Natural killer cell (primary cell): ENCODE results near the gene INPP4A. TPM values are rescaled to one million over a fixed set of nuclear protein-coding genes. Genes with fewer than 3 reads are reported as not detected.

Experiments
- ATAC-seq, 3 donors: fragments of 150-1000 bp in 2 of 3; fragments of 200-7000 bp in 1 of 3; cut with Tn5 transposase; 1 replicate in 1 of 3; 2 replicates in 2 of 3; pipeline ENCODE4 v1.10.0; 2021; ENCODE audit warnings: mild to moderate bottlenecking in 2 of 3, moderate library complexity in 2 of 3
- DNase-seq, 2 donors: peaks; one replicate each; pipeline versions ENCODE4 v3.0.0 to v3.0.0-alpha.2; 2013 to 2021; ENCODE audit warnings: mixed read lengths in 1 of 2
- H3K27ac ChIP-seq: one replicate; pipeline ENCODE4 v1.5.1; 2013; ENCODE audit warnings: mild to moderate bottlenecking, low read length
- H3K27me3 ChIP-seq: one replicate; pipeline ENCODE4 v1.6.1; 2013; ENCODE audit warnings: low read length; ENCODE audit not compliant: control insufficient read depth, insufficient read depth
- H3K36me3 ChIP-seq: one replicate; pipeline ENCODE4 v1.6.1; 2013; ENCODE audit warnings: low read length; ENCODE audit not compliant: control insufficient read depth, insufficient read depth
- H3K4me1 ChIP-seq: one replicate; pipeline ENCODE4 v1.6.1; 2013; ENCODE audit warnings: low read length; ENCODE audit not compliant: control insufficient read depth, insufficient read depth
- H3K4me3 ChIP-seq: one replicate; pipeline ENCODE4 v1.5.1; 2013; ENCODE audit warnings: low read length
- H3K9me3 ChIP-seq: one replicate; pipeline ENCODE4 v1.6.1; 2013; ENCODE audit warnings: low read length; ENCODE audit not compliant: control insufficient read depth, insufficient read depth
- H3K27ac Mint-ChIP-seq, 2 donors: one replicate each; pipeline ENCODE4 v1.8.0; 2022; ENCODE audit warnings: mild to moderate bottlenecking in 2 of 2, mixed read lengths in 2 of 2, moderate library complexity in 1 of 2
- H3K27me3 Mint-ChIP-seq, 2 donors: one replicate each; pipeline ENCODE4 v1.8.0; 2022; ENCODE audit warnings: low read depth in 2 of 2, mixed read lengths in 2 of 2
- H3K36me3 Mint-ChIP-seq: one replicate; pipeline ENCODE4 v1.8.0; 2022; ENCODE audit warnings: mixed read lengths
- H3K4me1 Mint-ChIP-seq, 2 donors: one replicate each; pipeline ENCODE4 v1.8.0; 2022; ENCODE audit warnings: mixed read lengths in 2 of 2
- H3K4me3 Mint-ChIP-seq: one replicate; pipeline ENCODE4 v1.8.0; 2022; ENCODE audit warnings: mild to moderate bottlenecking, moderate library complexity, mixed read lengths
- H3K9me3 Mint-ChIP-seq, 2 donors: one replicate each; pipeline ENCODE4 v1.8.0; 2022; ENCODE audit warnings: mixed read lengths in 2 of 2
- WGBS: methylation state at CpG from one replicate; pipeline ENCODE4 v1.1.7; 2013; ENCODE audit warnings: missing lambda C conversion rate; ENCODE audit not compliant: insufficient coverage; 5-methylcytosine and 5-hydroxymethylcytosine counted together
- intact Hi-C: fragments of 100-400 bp; cut with micrococcal nuclease; formaldehyde crosslinking; loops from one replicate; pipeline ENCODE4 v1.14.2; 2022
- total RNA-seq, 4 donors: library from RNA; stranded (reverse); fragments of 120-200 nt in 1 of 4; gene quantifications; one replicate each; pipeline versions ENCODE4 v1.2.3 to v1.2.4, GENCODE V29; 2013 to 2022
- TF ChIP-seq, protein P1 (sequence below): fragments of 200-600 bp; IDR thresholded peaks from one replicate; pipeline ENCODE4 v1.8.0; 2022; ENCODE audit warnings: antibody characterized with exemption

The INPP4A gene
- total RNA-seq, 3 donors from 2014 or later (not counting 1 experiment from before 2014, with no cell fraction given), result 192 to 243 (median 225) TPM

- WGBS, result 88% methylated on average over 11 of the region's 11 CpGs
- Histone ChIP-seq H3K9me3 (no peaks in the 10 kb centered on the region), H3K36me3 (peaks cover 83% of the 10 kb centered on the region), H3K27ac (no peak overlapping the region), H3K4me3 (no peak overlapping the region), H3K4me1 (no peaks in the 10 kb centered on the region), H3K27me3 (no peaks in the 10 kb centered on the region)
- TF ChIP-seq, protein P1, sequence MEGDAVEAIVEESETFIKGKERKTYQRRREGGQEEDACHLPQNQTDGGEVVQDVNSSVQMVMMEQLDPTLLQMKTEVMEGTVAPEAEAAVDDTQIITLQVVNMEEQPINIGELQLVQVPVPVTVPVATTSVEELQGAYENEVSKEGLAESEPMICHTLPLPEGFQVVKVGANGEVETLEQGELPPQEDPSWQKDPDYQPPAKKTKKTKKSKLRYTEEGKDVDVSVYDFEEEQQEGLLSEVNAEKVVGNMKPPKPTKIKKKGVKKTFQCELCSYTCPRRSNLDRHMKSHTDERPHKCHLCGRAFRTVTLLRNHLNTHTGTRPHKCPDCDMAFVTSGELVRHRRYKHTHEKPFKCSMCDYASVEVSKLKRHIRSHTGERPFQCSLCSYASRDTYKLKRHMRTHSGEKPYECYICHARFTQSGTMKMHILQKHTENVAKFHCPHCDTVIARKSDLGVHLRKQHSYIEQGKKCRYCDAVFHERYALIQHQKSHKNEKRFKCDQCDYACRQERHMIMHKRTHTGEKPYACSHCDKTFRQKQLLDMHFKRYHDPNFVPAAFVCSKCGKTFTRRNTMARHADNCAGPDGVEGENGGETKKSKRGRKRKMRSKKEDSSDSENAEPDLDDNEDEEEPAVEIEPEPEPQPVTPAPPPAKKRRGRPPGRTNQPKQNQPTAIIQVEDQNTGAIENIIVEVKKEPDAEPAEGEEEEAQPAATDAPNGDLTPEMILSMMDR, result no peak
- H3K4me1 Mint-ChIP-seq, result peaks cover 17 to 19% of the 10 kb centered on the region in 2 donors
- peak overlapping the region in 1 of 2 donors; percentile 21 for H3K27ac Mint-ChIP-seq
- peaks cover 31% of the 10 kb centered on the region for H3K36me3 Mint-ChIP-seq
- no peaks in the 10 kb centered on the region for H3K27me3 Mint-ChIP-seq
- no peaks in the 10 kb centered on the region for H3K9me3 Mint-ChIP-seq
- ATAC-seq, result no peak
- intact Hi-C loops, result no loop called here
- no peak overlapping the region for H3K4me3 Mint-ChIP-seq
- no peak for DNase-seq
Measured at GRCh38 chr2:98538280-98539041, 93.8 kb downstream of the INPP4A start.

- Mint-ChIP-seq H3K4me1 (peaks cover 15 to 16% of the 10 kb centered on the region in 2 donors), H3K36me3 (peaks cover 38% of the 10 kb centered on the region), H3K27ac (peak overlapping the region in 1 of 2 donors; percentile 21), H3K27me3 (no peaks in the 10 kb centered on the region), H3K4me3 (no peak overlapping the region), H3K9me3 (no peaks in the 10 kb centered on the region)
- Histone ChIP-seq H3K4me1 (no peaks in the 10 kb centered on the region), H3K27ac (no peak overlapping the region), H3K36me3 (peaks cover 83% of the 10 kb centered on the region), H3K27me3 (no peaks in the 10 kb centered on the region), H3K9me3 (no peaks in the 10 kb centered on the region), H3K4me3 (no peak overlapping the region)
- TF ChIP-seq, protein P1, result no peak
- intact Hi-C loops, result no loop called here
- ATAC-seq (no peak), DNase-seq (no peak)
- WGBS, result 95% methylated on average over 13 of the region's 13 CpGs
Measured at GRCh38 chr2:98539056-98539735, 94.5 kb downstream of the INPP4A start.

- H3K27me3 Mint-ChIP-seq, result no peaks in the 10 kb centered on the region
- no peaks in the 10 kb centered on the region for H3K9me3 ChIP-seq
- intact Hi-C loops, result no loop called here
- H3K4me1 ChIP-seq, result no peaks in the 10 kb centered on the region
- H3K36me3 Mint-ChIP-seq, result peaks cover 51% of the 10 kb centered on the region
- no peak for ATAC-seq
- no peak for DNase-seq
- H3K27me3 ChIP-seq, result no peaks in the 10 kb centered on the region
- TF ChIP-seq, protein P1, result no peak
- H3K4me3 ChIP-seq, result no peak overlapping the region
- peaks cover 86% of the 10 kb centered on the region for H3K36me3 ChIP-seq
- H3K9me3 Mint-ChIP-seq, result no peaks in the 10 kb centered on the region
- H3K27ac Mint-ChIP-seq, result peak overlapping the region; percentile 57 to 71
- no peak overlapping the region for H3K27ac ChIP-seq
- no peak overlapping the region for H3K4me3 Mint-ChIP-seq
- WGBS, result 100% methylated on average over 3 of the region's 3 CpGs
- H3K4me1 Mint-ChIP-seq, result peaks cover 10 to 16% of the 10 kb centered on the region in 2 donors
Measured at GRCh38 chr2:98540536-98540935, 95.9 kb downstream of the INPP4A start.
